Adrenal gland (tissue), 5 donors: ENCODE measurements around the gene FOSB.

Source experiments
- CTCF ChIP-seq, 6 experiments: fragments of 450-650 bp in 4 of 6; fragments of 200-600 bp in 2 of 6; sonication (generic) in 1 of 6; IDR thresholded peaks; 1 replicate in 5 of 6; 2 replicates in 1 of 6; pipeline versions ENCODE4 v1.5.1 to v1.8.0; 2016 to 2021; ENCODE audit warnings: antibody characterized with exemption in 6 of 6, mild to moderate bottlenecking in 2 of 6, moderate library complexity in 1 of 6
- POLR2A ChIP-seq, 2 donors: fragments of 450-650 bp; IDR thresholded peaks; one replicate each; pipeline ENCODE4 v1.6.1; 2017; ENCODE audit warnings: antibody characterized with exemption in 2 of 2, mild to moderate bottlenecking in 2 of 2, moderate library complexity in 1 of 2
- donor health status: DM: no; HTN: no; CAD: no.

GRCh38 chr19:45462174-45462573, 5.6 kb upstream of the FOSB start:
- TF ChIP-seq CTCF (IDR thresholded peaks at IDR 0.05), result no peak
- TF ChIP-seq POLR2A (IDR thresholded peaks at IDR 0.05), result no peak
